DOHH2 (cell line): ENCODE data around the gene WNT3A.

Experiments
- EZH2phosphoT487 ChIP-seq: fragments of 200-600 bp; sonication (generic); IDR thresholded peaks from 2 replicates; pipeline ENCODE4 v1.6.1; 2017; ENCODE audit warnings: borderline replicate concordance, mild to moderate bottlenecking, antibody characterized with exemption, low read length, moderate library complexity, mixed read lengths
- TF ChIP-seq, protein P1 (sequence below): fragments of 200-600 bp; sonication (generic); IDR thresholded peaks from one replicate; pipeline ENCODE4 v1.5.1; 2014; ENCODE audit warnings: antibody characterized with exemption, mild to moderate bottlenecking, low read depth, low read length; ENCODE audit not compliant: poor library complexity, severe bottlenecking

DNA sequence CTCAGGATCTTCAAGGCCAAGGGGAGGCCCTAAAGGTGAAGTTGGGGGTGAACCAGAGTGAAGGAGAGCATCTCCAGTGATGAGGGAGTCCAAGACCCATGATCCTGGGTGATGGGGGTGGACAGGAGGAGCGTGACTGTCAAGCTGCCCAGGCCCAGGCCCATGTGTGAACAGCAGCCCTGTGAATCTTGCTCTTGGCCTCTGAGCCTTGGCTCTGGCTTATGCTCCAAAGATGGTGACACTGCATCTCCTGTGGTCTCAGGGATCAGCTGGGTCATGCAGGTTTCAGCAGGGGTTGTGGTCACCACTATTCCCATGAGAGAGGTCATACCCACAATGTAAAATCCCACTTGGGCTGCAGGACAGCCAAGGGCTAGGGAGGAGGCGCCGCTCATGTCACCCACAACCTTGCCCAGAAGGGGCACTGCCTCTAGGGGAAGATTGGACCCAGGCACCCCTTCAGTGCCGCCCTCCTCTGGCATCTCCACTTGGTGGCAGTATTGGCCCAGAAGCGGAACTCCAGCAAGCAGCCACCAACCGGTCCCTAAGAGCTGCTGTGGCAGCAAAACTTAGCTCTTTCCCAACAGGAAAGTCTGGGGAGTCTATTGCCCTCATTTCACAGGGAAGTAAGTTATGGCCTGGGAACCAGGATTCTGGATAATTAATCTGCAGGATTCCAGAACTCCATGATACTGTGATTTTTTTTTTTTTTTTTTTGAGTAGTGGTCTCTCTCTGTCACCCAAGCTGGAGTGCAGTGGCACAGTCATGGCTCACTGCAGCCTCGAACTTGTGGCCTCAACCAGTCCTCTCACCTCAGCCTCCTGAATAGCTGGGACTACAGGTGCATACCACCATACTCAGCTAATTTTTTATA lies 7.5 kb upstream of the WNT3A start:
- TF ChIP-seq, protein P1, sequence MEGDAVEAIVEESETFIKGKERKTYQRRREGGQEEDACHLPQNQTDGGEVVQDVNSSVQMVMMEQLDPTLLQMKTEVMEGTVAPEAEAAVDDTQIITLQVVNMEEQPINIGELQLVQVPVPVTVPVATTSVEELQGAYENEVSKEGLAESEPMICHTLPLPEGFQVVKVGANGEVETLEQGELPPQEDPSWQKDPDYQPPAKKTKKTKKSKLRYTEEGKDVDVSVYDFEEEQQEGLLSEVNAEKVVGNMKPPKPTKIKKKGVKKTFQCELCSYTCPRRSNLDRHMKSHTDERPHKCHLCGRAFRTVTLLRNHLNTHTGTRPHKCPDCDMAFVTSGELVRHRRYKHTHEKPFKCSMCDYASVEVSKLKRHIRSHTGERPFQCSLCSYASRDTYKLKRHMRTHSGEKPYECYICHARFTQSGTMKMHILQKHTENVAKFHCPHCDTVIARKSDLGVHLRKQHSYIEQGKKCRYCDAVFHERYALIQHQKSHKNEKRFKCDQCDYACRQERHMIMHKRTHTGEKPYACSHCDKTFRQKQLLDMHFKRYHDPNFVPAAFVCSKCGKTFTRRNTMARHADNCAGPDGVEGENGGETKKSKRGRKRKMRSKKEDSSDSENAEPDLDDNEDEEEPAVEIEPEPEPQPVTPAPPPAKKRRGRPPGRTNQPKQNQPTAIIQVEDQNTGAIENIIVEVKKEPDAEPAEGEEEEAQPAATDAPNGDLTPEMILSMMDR, result peak; percentile 80
- no peak for TF ChIP-seq EZH2phosphoT487
